GF-D8 (cell line): ENCODE measurements around the gene MCCC2.
"Not testable (repeated sequence)": the region's sequence is repeated elsewhere in the genome, so short reads cannot be mapped to it uniquely, and the experiment has no call there.

Experiments
- DNase-seq: peaks from one replicate; lab custom pipeline; 2025; lab: John Stamatoyannopoulos, UW

MCCC2 gene

GRCh38 chr5:71586941-71587765 lies at the start of gene MCCC2:
MCCC2 (plus strand) TSS chr5:71587340; CDS start chr5:71587426, 86 bp downstream.
- DNase-seq = peak; percentile 74

GRCh38 chr5:71537687-71538086 lies 49.5 kb upstream of the MCCC2 start:
- DNase-seq = no peak

DNA sequence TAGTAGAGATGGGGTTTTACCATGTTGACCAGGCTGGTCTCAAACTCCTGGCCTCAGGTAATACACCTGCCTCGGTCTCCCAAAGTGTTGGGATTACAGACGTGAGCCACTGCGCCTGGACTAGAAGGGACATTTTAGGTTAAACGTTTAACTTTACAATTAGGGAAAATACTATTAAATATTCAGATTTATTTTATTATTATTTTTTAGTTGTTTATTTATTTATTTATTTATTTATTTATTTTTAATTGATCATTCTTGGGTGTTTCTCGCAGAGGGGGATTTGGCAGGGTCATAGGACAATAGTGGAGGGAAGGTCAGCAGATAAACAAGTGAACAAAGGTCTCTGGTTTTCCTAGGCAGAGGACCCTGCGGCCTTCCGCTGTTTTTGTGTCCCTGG lies 36.3 kb upstream of the MCCC2 start:
- DNase-seq = not testable (repeated sequence)

- DNase-seq = not testable (repeated sequence)
These were observed 35.6 kb upstream of the MCCC2 start for GRCh38 chr5:71551582-71551981.

DNA sequence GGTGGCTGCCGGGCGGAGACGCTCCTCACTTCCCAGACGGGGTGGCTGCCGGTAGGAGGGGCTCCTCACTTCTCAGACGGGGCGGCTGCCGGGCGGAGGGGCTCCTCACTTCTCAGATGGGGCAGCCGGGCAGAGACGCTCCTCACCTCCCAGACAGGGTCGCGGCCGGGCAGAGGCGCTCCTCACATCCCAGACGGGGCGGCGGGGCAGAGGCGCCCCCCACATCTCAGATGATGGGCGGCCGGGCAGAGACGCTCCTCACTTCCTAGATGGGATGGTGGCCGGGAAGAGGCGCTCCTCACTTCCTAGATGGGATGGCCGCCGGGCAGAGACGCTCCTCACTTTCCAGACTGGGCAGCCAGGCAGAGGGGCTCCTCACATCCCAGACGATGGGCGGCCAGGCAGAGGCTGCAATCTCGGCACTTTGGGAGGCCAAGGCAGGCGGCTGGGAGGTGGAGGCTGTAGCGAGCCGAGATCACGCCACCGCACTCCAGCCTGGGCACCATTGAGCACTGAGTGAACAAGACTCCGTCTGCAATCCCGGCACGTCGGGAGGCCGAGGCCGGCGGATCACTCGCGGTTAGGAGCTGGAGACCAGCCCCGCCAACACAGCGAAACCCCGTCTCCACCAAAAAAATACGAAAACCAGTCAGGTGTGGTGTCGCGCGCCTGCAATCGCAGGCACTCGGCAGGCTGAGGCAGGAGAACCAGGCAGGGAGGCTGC lies 35.0 kb upstream of the MCCC2 start:
- DNase-seq = not testable (repeated sequence)

DNA sequence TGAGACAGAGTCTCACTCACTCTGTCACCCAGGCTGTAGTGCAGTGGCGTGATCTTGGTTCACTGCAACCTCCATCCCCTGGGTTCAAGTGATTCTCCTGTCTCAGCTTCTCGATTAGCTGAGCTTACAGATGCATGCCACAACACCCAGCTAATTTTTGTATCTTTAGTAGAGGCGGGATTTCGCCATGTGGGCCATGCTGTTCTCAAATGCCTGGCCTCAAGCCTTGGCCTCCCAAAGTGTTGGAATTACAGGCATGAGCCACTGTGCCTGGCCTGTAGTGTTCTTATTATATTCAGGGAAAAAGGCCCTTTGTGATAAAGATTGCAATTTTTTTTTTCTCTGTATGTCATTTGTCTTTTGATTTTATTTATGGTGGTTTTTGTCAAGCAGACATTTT lies 24.0 kb upstream of the MCCC2 start:
- DNase-seq = no peak

GRCh38 chr5:71564895-71565294 lies 22.2 kb upstream of the MCCC2 start:
- DNase-seq = no peak

- no peak for DNase-seq
These were observed 17.2 kb upstream of the MCCC2 start for GRCh38 chr5:71569748-71570509.

- DNase-seq = not testable (repeated sequence)
These were observed 15.3 kb upstream of the MCCC2 start for GRCh38 chr5:71571811-71572210.

- DNase-seq = no peak
These were observed 13.5 kb upstream of the MCCC2 start for GRCh38 chr5:71573591-71573990.

GRCh38 chr5:71575588-71575987 lies 11.6 kb upstream of the MCCC2 start:
- DNase-seq = not testable (repeated sequence)

- no peak for DNase-seq
These were observed 10.9 kb upstream of the MCCC2 start for GRCh38 chr5:71576241-71576640.

DNA sequence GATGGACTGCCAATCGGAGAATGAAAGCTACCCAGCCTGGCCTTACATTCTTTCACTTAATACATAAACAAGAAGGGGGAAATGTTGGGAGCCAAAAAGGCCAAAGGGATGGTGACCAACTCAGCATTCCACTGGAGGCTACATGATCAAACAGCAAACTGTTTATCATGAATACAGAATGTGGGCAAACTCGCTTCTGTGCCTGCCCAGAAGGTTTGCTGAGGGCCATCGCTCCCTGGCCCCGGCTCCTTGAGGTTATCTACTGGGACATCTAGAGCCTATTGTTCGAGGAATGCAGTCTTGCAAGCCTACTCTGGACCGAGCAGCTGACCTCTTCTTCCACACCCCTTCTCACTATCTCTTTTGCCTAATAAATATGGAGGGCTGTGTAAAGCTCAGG lies 9.3 kb upstream of the MCCC2 start:
- DNase-seq = not testable (repeated sequence)

DNA sequence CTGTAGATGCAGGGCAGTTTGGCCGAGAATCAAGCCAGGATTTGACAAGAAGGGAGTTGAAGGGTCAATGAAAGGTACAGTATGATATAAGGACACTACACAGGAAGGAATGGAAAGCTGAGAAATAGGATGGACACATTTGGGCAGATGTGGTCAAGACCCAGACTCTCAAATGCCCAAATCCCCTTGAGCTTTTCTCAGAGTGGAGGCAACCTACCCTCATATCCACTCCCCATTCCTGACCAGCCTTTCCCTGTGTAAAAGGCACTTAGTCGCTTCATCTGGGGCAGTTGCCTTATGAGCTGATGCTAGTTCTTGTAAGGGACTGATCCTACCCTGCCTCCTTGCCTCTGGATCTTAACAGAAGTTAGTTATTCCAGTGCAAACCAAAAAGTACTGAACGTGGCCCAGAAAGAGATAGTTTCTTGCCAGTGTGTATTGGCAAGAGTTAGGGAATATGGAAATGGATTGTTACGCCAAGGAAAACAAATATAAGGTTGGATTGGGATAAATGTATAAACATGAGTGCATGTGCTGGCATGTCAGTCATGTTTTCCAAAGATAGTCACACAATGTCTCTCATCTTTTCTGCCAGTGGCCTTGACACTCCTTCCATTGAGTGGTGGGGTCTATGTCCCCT lies 4.1 kb upstream of the MCCC2 start:
- DNase-seq = no peak

GRCh38 chr5:71586052-71586940 lies 844 bp upstream of the MCCC2 start:
- peak; percentile 76 for DNase-seq

GRCh38 chr5:71587766-71588532 lies 809 bp downstream of the MCCC2 start:
- DNase-seq = no peak

- no peak for DNase-seq
These were observed 1.4 kb downstream of the MCCC2 start for GRCh38 chr5:71588533-71588885.

DNA sequence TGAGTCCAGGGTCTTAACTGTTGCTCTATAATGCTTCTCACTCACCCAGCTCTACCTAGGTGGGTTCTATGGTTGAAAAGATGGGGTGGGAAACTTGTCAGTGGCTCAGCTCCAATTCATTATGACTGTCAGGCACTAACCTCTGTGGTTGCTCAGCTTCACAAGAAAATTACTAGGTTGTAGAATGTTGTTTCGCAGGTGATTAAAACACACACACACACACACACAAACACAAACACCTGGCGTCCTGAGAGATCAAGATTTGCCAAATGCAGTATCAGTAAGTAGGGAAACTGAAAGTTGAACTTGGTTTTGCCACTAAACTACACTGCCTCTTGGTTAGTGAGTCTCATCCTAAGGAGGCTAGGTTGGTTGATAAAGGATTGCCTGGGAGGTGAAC lies 2.8 kb downstream of the MCCC2 start:
- DNase-seq = no peak

DNA sequence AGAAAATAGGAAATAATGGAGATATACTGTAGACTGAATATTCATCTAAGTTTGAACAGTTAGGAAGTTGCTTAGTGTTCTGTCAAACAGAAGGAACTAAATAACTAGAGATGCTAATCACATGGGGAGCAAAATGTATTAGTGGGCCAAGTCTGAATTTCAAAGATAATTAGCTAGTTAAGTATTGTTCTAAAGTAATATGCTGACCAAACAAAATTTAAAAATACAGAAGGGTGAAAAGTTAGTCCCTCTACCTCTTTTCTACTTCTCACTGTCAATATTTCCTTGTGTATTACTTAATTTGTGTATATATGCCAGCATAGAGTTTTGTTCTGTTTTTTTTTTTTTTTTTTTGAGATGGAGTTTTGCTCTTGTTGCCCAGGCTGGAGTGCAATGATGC lies 4.0 kb downstream of the MCCC2 start:
- DNase-seq = no peak

- no peak for DNase-seq
These were observed 9.0 kb downstream of the MCCC2 start for GRCh38 chr5:71596169-71596568.
